H1 (cell line): ENCODE data around the gene NUP133. TPM values are rescaled to one million over a fixed set of nuclear protein-coding genes. Genes with fewer than 3 reads are reported as not detected.

ENCODE experiments used
- CTCF ChIA-PET: fragments of 300-600 bp; sonication (Branson Sonifier 250); formaldehyde crosslinking; loops from one replicate; lab custom pipeline; 2021; ENCODE audit not compliant: partially characterized antibody; lab: Charles Lee
- POLR2A ChIA-PET: fragments of 300-600 bp; sonication (Branson Sonifier 250); formaldehyde crosslinking; loops from one replicate; lab custom pipeline; 2021; ENCODE audit warnings: inconsistent platforms; ENCODE audit not compliant: partially characterized antibody; lab: Charles Lee
- DNase-seq, 2 experiments: peaks; one replicate each; pipeline versions ENCODE4 v3.0.0 to v3.0.0-alpha.2; 2010 to 2022; ENCODE audit warnings: low spot score in 2 of 2, low read depth in 1 of 2, mixed read lengths in 1 of 2
- FAIRE-seq: peaks from 2 replicates; lab custom pipeline; 2011; peaks lifted over from hg19 to GRCh38; lab: Jason Lieb, UNC
- H2AFZ ChIP-seq: 2 replicates; pipeline ENCODE4 v1.8.1; 2012; ENCODE audit warnings: low read length, inconsistent platforms
- H2AK5ac ChIP-seq: 2 replicates; pipeline ENCODE4 v1.6.1; 2013; ENCODE audit warnings: low read depth, low read length
- H2BK120ac ChIP-seq: replicated peaks from 2 replicates; pipeline ENCODE3; 2013; ENCODE audit warnings: low read depth, low read length, inconsistent platforms
- H2BK12ac ChIP-seq: 2 replicates; pipeline ENCODE4 v1.6.1; 2013; ENCODE audit warnings: low read depth, low read length
- H2BK15ac ChIP-seq: 2 replicates; pipeline ENCODE4 v1.6.1; 2013; ENCODE audit warnings: low read length
- H2BK20ac ChIP-seq: 2 replicates; pipeline ENCODE4 v1.6.1; 2013; ENCODE audit warnings: low read length
- H2BK5ac ChIP-seq: 2 replicates; pipeline ENCODE4 v1.6.1; 2013; ENCODE audit warnings: low read depth, low read length
- H3K14ac ChIP-seq: 2 replicates; pipeline ENCODE4 v1.6.1; 2013; ENCODE audit warnings: inconsistent platforms; ENCODE audit not compliant: insufficient read length
- H3K18ac ChIP-seq: 2 replicates; pipeline ENCODE4 v1.6.1; 2013; ENCODE audit warnings: low read length; ENCODE audit errors: extremely low read depth
- H3K23ac ChIP-seq: 2 replicates; pipeline ENCODE4 v1.6.1; 2013; ENCODE audit warnings: inconsistent platforms; ENCODE audit not compliant: insufficient read length
- H3K23me2 ChIP-seq: 2 replicates; pipeline ENCODE4 v1.6.1; 2013; ENCODE audit warnings: low read depth, low read length
- H3K27ac ChIP-seq: 2 replicates; pipeline ENCODE4 v1.6.1; 2011; ENCODE audit warnings: low read depth, low read length, inconsistent platforms
- H3K27me3 ChIP-seq, 4 experiments: replicated peaks in 1 of 4; 1 replicate in 1 of 4; 2 replicates in 3 of 4; pipeline versions ENCODE4 v1.6.1 to v1.8.1; 2011 to 2013; ENCODE audit warnings: low read length in 3 of 4, mild to moderate bottlenecking in 3 of 4, inconsistent platforms in 2 of 4, mixed read lengths in 2 of 4, moderate library complexity in 1 of 4; ENCODE audit not compliant: control insufficient read depth in 3 of 4, insufficient read depth in 3 of 4; ENCODE audit errors: extremely low read depth in 1 of 4
- H3K36me3 ChIP-seq, 4 experiments: 2 replicates each; pipeline versions ENCODE4 v1.6.1 to v1.8.1; 2011 to 2013; ENCODE audit warnings: mild to moderate bottlenecking in 4 of 4, low read length in 3 of 4, moderate library complexity in 2 of 4, control low read depth in 1 of 4, inconsistent platforms in 1 of 4; ENCODE audit not compliant: insufficient read depth in 4 of 4, control insufficient read depth in 2 of 4
- H3K4ac ChIP-seq: replicated peaks from 2 replicates; pipeline ENCODE3; 2013; ENCODE audit warnings: low read length, low read depth, mixed read lengths, inconsistent platforms; ENCODE audit not compliant: insufficient read length
- H3K4me1 ChIP-seq, 4 experiments: replicated peaks in 1 of 4; 1 replicate in 1 of 4; 2 replicates in 3 of 4; pipeline versions ENCODE4 v1.6.1 to v1.8.1; 2011 to 2013; ENCODE audit warnings: low read length in 3 of 4, inconsistent platforms in 2 of 4, mixed read lengths in 1 of 4; ENCODE audit not compliant: insufficient read depth in 4 of 4, control insufficient read depth in 3 of 4
- H3K4me2 ChIP-seq, 2 experiments: 2 replicates each; pipeline versions ENCODE4 v1.6.1 to v1.8.1; 2011 to 2013; ENCODE audit warnings: low read depth in 2 of 2, low read length in 2 of 2, control low read depth in 1 of 2, inconsistent platforms in 1 of 2, mild to moderate bottlenecking in 1 of 2; ENCODE audit not compliant: insufficient read depth in 1 of 2
- H3K4me3 ChIP-seq, 4 experiments: fragments of 200-600, 300-600 bp in 1 of 4; sonication (generic), shearing (Covaris generic), sonication (Bioruptor Twin) in 1 of 4; 2 replicates each; pipeline versions ENCODE4 v1.5.1 to v1.8.1; 2011 to 2016; ENCODE audit warnings: low read length in 4 of 4, low read depth in 3 of 4, control low read depth in 2 of 4, inconsistent platforms in 2 of 4, mild to moderate bottlenecking in 2 of 4, mixed read lengths in 1 of 4, moderate library complexity in 1 of 4; ENCODE audit not compliant: insufficient read depth in 2 of 4; ENCODE audit errors: extremely low read depth in 1 of 4
- H3K56ac ChIP-seq: replicated peaks from 2 replicates; pipeline ENCODE3; 2013; ENCODE audit warnings: low read depth, mild to moderate bottlenecking, mixed read lengths, low read length, inconsistent platforms; ENCODE audit not compliant: insufficient read length
- H3K79me1 ChIP-seq: 2 replicates; pipeline ENCODE4 v1.6.1; 2013; ENCODE audit warnings: low read depth, low read length, control low read depth
- H3K79me2 ChIP-seq, 2 experiments: 2 replicates each; pipeline versions ENCODE4 v1.6.1 to v1.8.1; 2012 to 2013; ENCODE audit warnings: low read length in 2 of 2, mild to moderate bottlenecking in 2 of 2, inconsistent platforms in 1 of 2; ENCODE audit not compliant: insufficient read depth in 2 of 2, control insufficient read depth in 1 of 2
- H3K9ac ChIP-seq, 4 experiments: replicated peaks in 1 of 4; 1 replicate in 1 of 4; 2 replicates in 3 of 4; pipeline versions ENCODE4 v1.6.1 to v1.8.1; 2011 to 2013; ENCODE audit warnings: low read depth in 3 of 4, low read length in 3 of 4, control low read depth in 2 of 4, mild to moderate bottlenecking in 2 of 4, moderate library complexity in 2 of 4, inconsistent platforms in 1 of 4; ENCODE audit errors: extremely low read depth in 1 of 4
- H3K9me3 ChIP-seq, 2 experiments: 2 replicates each; pipeline versions ENCODE4 v1.6.1 to v1.8.1; 2012 to 2013; ENCODE audit warnings: mild to moderate bottlenecking in 2 of 2, moderate library complexity in 2 of 2, control low read depth in 1 of 2, inconsistent platforms in 1 of 2, low read depth in 1 of 2, low read length in 1 of 2, mixed read lengths in 1 of 2; ENCODE audit not compliant: insufficient read depth in 2 of 2
- H4K20me1 ChIP-seq, 2 experiments: replicated peaks in 1 of 2; 2 replicates each; pipeline versions ENCODE3 to v1.8.1; 2011 to 2013; ENCODE audit warnings: inconsistent platforms in 2 of 2, low read length in 2 of 2, mild to moderate bottlenecking in 1 of 2; ENCODE audit not compliant: insufficient read depth in 2 of 2, control insufficient read depth in 1 of 2
- H4K5ac ChIP-seq: 2 replicates; pipeline ENCODE4 v1.6.1; 2013; ENCODE audit warnings: low read length, low read depth, mixed read lengths, inconsistent platforms; ENCODE audit not compliant: insufficient read length
- H4K8ac ChIP-seq: 2 replicates; pipeline ENCODE4 v1.8.0; 2013; ENCODE audit warnings: mild to moderate bottlenecking, moderate library complexity, low read length, inconsistent platforms; ENCODE audit not compliant: insufficient read depth; ENCODE audit errors: extremely low read depth
- H4K91ac ChIP-seq: replicated peaks from 2 replicates; pipeline ENCODE3; 2013; ENCODE audit warnings: low read length, mixed read lengths, inconsistent platforms; ENCODE audit not compliant: insufficient read length
- BACH1 ChIP-seq: IDR thresholded peaks from 2 replicates; pipeline ENCODE4 v1.6.1; 2012; ENCODE audit warnings: low read length, improper control_type of control experiment
- CEBPB ChIP-seq: IDR thresholded peaks from 2 replicates; pipeline ENCODE4 v1.6.1; 2012; ENCODE audit warnings: low read depth, low read length
- CTCF ChIP-seq, 3 experiments: IDR thresholded peaks; 1 replicate in 2 of 3; 2 replicates in 1 of 3; pipeline versions ENCODE4 v1.5.1 to v1.6.1; 2011; ENCODE audit warnings: low read length in 3 of 3, mild to moderate bottlenecking in 3 of 3, inconsistent platforms in 2 of 3, low read depth in 1 of 3, moderate library complexity in 1 of 3; ENCODE audit not compliant: insufficient read depth in 1 of 3; ENCODE audit errors: control extremely low read depth in 1 of 3
- EP300 ChIP-seq, 2 experiments: IDR thresholded peaks; 1 replicate in 1 of 2; 2 replicates in 1 of 2; pipeline ENCODE4 v1.6.1; 2011 to 2012; ENCODE audit warnings: low read depth in 2 of 2, low read length in 2 of 2, mild to moderate bottlenecking in 2 of 2, borderline replicate concordance in 1 of 2, inconsistent platforms in 1 of 2, moderate library complexity in 1 of 2
- EZH2 ChIP-seq: fragments of 200-600 bp; sonication (generic); IDR thresholded peaks from 2 replicates; pipeline ENCODE4 v1.7.1; 2012; ENCODE audit warnings: low read depth, mild to moderate bottlenecking, moderate library complexity, low read length, inconsistent platforms; ENCODE audit not compliant: severe bottlenecking
- KDM1A ChIP-seq: fragments of 200-600, 300-600 bp; sonication (generic); IDR thresholded peaks from 2 replicates; pipeline ENCODE4 v1.7.1; 2016; ENCODE audit warnings: mild to moderate bottlenecking, low read length, borderline replicate concordance
- MAFK ChIP-seq: IDR thresholded peaks from 2 replicates; pipeline ENCODE4 v1.6.1; 2012; ENCODE audit warnings: low read depth, mild to moderate bottlenecking, improper control_type of control experiment, low read length
- PHF8 ChIP-seq: fragments of 200-600 bp; sonication (generic); conservative IDR thresholded peaks from 2 replicates; pipeline ENCODE4 v1.7.1; 2012; ENCODE audit warnings: low read depth, mild to moderate bottlenecking, inconsistent platforms, low read length, moderate library complexity
- POLR2A ChIP-seq, 2 experiments: IDR thresholded peaks; 1 replicate in 1 of 2; 2 replicates in 1 of 2; pipeline ENCODE4 v1.6.1; 2011; ENCODE audit warnings: low read depth in 2 of 2, low read length in 2 of 2, mild to moderate bottlenecking in 2 of 2; ENCODE audit errors: control extremely low read depth in 1 of 2
- RXRA ChIP-seq: IDR thresholded peaks from 2 replicates; pipeline ENCODE4 v1.6.1; 2011; ENCODE audit warnings: low read depth, mild to moderate bottlenecking, low read length, moderate library complexity; ENCODE audit not compliant: insufficient read depth
- TAF1 ChIP-seq: IDR thresholded peaks from 2 replicates; pipeline ENCODE4 v1.6.1; 2011; ENCODE audit warnings: mild to moderate bottlenecking, low read depth, low read length
- WGBS, 2 experiments: shearing (Covaris generic) in 1 of 2; methylation state at CpG; one replicate each; pipeline versions ENCODE4 v1.1.6 to v1.1.7; 2013 to 2015; ENCODE audit warnings: low lambda C conversion rate in 2 of 2, mixed read lengths in 2 of 2, inconsistent platforms in 1 of 2, low coverage in 1 of 2, missing lambda C conversion rate in 1 of 2; ENCODE audit not compliant: insufficient replicate concordance in 2 of 2, insufficient coverage in 1 of 2, insufficient read length in 1 of 2; ENCODE audit errors: extremely low coverage in 1 of 2, missing lambda C conversion rate in 1 of 2; 5-methylcytosine and 5-hydroxymethylcytosine counted together
- polyA plus RNA-seq, 7 experiments: library from polyadenylated mRNA; depleted of rRNA in 3 of 7; stranded (reverse) in 5 of 7; unstranded in 2 of 7; fragments of >200 nt in 5 of 7; fragments of 200-250 nt in 2 of 7; gene quantifications; 1 replicate in 5 of 7; 2 replicates in 1 of 7; 4 replicates in 1 of 7; pipeline versions ENCODE4 v1.2.1 to v1.2.3, GENCODE V29; 2011 to 2013; ENCODE audit warnings: missing spikeins in 2 of 7, mixed read lengths in 2 of 7
- total RNA-seq: library from RNA; stranded (reverse); fragmentation: NEBNext Ultra II Directional; extraction: Animal tissue kit (Norgen Biotek cat#: 25700); gene quantifications from 2 replicates; pipeline ENCODE4 v1.2.1, GENCODE V29; 2021

The NUP133 gene
- total and polyA plus RNA-seq, 2 of the 8 experiments (the other 6 are each of a cell fraction or from before 2014, with no cell fraction given): 20.6 to 72.1 TPM

GRCh38 chr1:229485318-229485717 is 22.8 kb downstream of the NUP133 start:
- TF ChIP-seq EZH2: no peak
- TF ChIP-seq BACH1: no peak
- no peak for TF ChIP-seq TAF1
- no peak for TF ChIP-seq CTCF (IDR thresholded peaks at IDR 0.05; ENCODE audit: control extremely low read depth in 1 of 3, insufficient read depth in 1 of 3, low read depth in 1 of 3, low read length in 3 of 3)
- TF ChIP-seq RXRA: no peak
- no peak for TF ChIP-seq KDM1A
- TF ChIP-seq POLR2A (IDR thresholded peaks at IDR 0.05; ENCODE audit: control extremely low read depth in 1 of 2, low read depth in 2 of 2, low read length in 2 of 2): no peak
- no peak for TF ChIP-seq EP300 (IDR thresholded peaks at IDR 0.05; ENCODE audit: borderline replicate concordance in 1 of 2, low read depth in 2 of 2, low read length in 2 of 2)
- TF ChIP-seq PHF8: no peak
- TF ChIP-seq CEBPB: no peak
- no peak for TF ChIP-seq MAFK
- peaks cover 0 to 1% of the 10 kb centered on the region in 2 experiments for H4K20me1 ChIP-seq
- no peak overlapping the region for H4K91ac ChIP-seq
- ChIA-PET POLR2A (no interaction called here), CTCF (interaction anchor here (6.6 kb wide), 1 partner anchor 229 kb away, joined by 69 read pairs; no protein-coding TSS in a partner anchor)
- 79% methylated on average over 1 of the region's 1 CpG; no CpG with 5 or more reads in 1 of the 2 experiments for WGBS, 2 experiments
- no peaks in the 10 kb centered on the region for H3K79me2 ChIP-seq
- H3K27ac ChIP-seq: no peak overlapping the region
- H3K4me3 ChIP-seq: no peak overlapping the region
- no peak overlapping the region for H3K4me2 ChIP-seq
- no peak overlapping the region for H2BK20ac ChIP-seq
- H3K56ac ChIP-seq: no peak overlapping the region
- H2BK12ac ChIP-seq: no peak overlapping the region
- no peaks in the 10 kb centered on the region for H3K27me3 ChIP-seq
- no peak overlapping the region for H2AK5ac ChIP-seq
- no peak overlapping the region for H2BK15ac ChIP-seq
- FAIRE-seq (no peak), DNase-seq (no peak)
- no peak overlapping the region for H2BK120ac ChIP-seq
- H3K18ac ChIP-seq: no peak overlapping the region
- no peaks in the 10 kb centered on the region for H3K79me1 ChIP-seq
- H3K4me1 ChIP-seq: no peaks in the 10 kb centered on the region
- H3K23me2 ChIP-seq: no peaks in the 10 kb centered on the region
- no peak overlapping the region for H2AFZ ChIP-seq
- H3K9me3 ChIP-seq: no peaks in the 10 kb centered on the region
- H4K5ac ChIP-seq: no peak overlapping the region
- no peak overlapping the region for H2BK5ac ChIP-seq
- no peak overlapping the region for H4K8ac ChIP-seq
- H3K14ac ChIP-seq: no peak overlapping the region
- no peak overlapping the region for H3K9ac ChIP-seq
- H3K4ac ChIP-seq: no peak overlapping the region
- peaks cover 3 to 67% (median 31%) of the 10 kb centered on the region in 4 experiments for H3K36me3 ChIP-seq
- H3K23ac ChIP-seq: no peak overlapping the region
